HCEC 1CT (cell line): Measurements from ENCODE around the gene ABHD3.
"Not testable (repeated sequence)": the region's sequence is repeated elsewhere in the genome, so short reads cannot be mapped to it uniquely, and the experiment has no call there.

Source experiments
- DNase-seq: peaks from one replicate; pipeline ENCODE4 v3.0.0-alpha.2; 2017

The ABHD3 gene

GRCh38 chr18:21704603-21705364 lies at the start of gene ABHD3:
Gene ABHD3 (minus strand): TSS chr18:21704774. CDS start chr18:21704665, 109 bp downstream.
- DNase-seq, result peak; percentile 89

GRCh38 chr18:21747764-21748693 lies 43.5 kb upstream of the ABHD3 start:
- DNase-seq, result no peak

GRCh38 chr18:21747268-21747667 lies 42.7 kb upstream of the ABHD3 start:
- no peak for DNase-seq

GRCh38 chr18:21745231-21745630 lies 40.7 kb upstream of the ABHD3 start:
- no peak for DNase-seq

GRCh38 chr18:21743166-21743832 lies 38.7 kb upstream of the ABHD3 start:
- no peak for DNase-seq

- DNase-seq, result no peak
Observed at GRCh38 chr18:21742315-21742687, 37.7 kb upstream of the ABHD3 start.

GRCh38 chr18:21741562-21742314 lies 37.2 kb upstream of the ABHD3 start:
- peak; percentile 16 for DNase-seq

- no peak for DNase-seq
Observed at GRCh38 chr18:21741312-21741561, 36.7 kb upstream of the ABHD3 start.

- DNase-seq, result peak; percentile 95
Observed at GRCh38 chr18:21740538-21741311, 36.2 kb upstream of the ABHD3 start, which contains the start of gene MIB1. Gene MIB1 (plus strand): TSS chr18:21740792. CDS start chr18:21741584, 792 bp downstream.

GRCh38 chr18:21739604-21740537 lies 35.3 kb upstream of the ABHD3 start:
- no peak for DNase-seq

GRCh38 chr18:21736926-21737325 lies 32.4 kb upstream of the ABHD3 start:
- DNase-seq, result not testable (repeated sequence)

- DNase-seq, result peak; percentile 23
Observed at GRCh38 chr18:21735452-21736015, 31.0 kb upstream of the ABHD3 start.

GRCh38 chr18:21733011-21733410 lies 28.4 kb upstream of the ABHD3 start:
- DNase-seq, result no peak

GRCh38 chr18:21727702-21728101 lies 23.1 kb upstream of the ABHD3 start:
- DNase-seq, result no peak

- no peak for DNase-seq
Observed at GRCh38 chr18:21725201-21725600, 20.6 kb upstream of the ABHD3 start.

- DNase-seq, result no peak
Observed at GRCh38 chr18:21722687-21723086, 18.1 kb upstream of the ABHD3 start.

GRCh38 chr18:21714474-21714873 lies 9.9 kb upstream of the ABHD3 start:
- no peak for DNase-seq

GRCh38 chr18:21707130-21707529 lies 2.6 kb upstream of the ABHD3 start:
- not testable (repeated sequence) for DNase-seq

GRCh38 chr18:21706386-21706865 lies 1.9 kb upstream of the ABHD3 start:
- DNase-seq, result no peak

- peak; percentile 24 for DNase-seq
Observed at GRCh38 chr18:21703241-21703820, 1.2 kb downstream of the ABHD3 start.
